KOPT-K1 (cell line): Measurements from ENCODE around the gene FARP1.
"Not testable (repeated sequence)": the region's sequence is repeated elsewhere in the genome, so short reads cannot be mapped to it uniquely, and the experiment has no call there.

Experiments used
- H3K27ac ChIP-seq: fragments of 200-600 bp; sonication (generic); 2 replicates; pipeline ENCODE4 v1.5.1; 2016; ENCODE audit warnings: antibody characterized with exemption, mild to moderate bottlenecking, low read depth, low read length; ENCODE audit not compliant: poor library complexity, severe bottlenecking
- H3K36me3 ChIP-seq: fragments of 200-600 bp; sonication (generic); 2 replicates; pipeline ENCODE4 v1.5.1; 2017; ENCODE audit warnings: antibody characterized with exemption, mild to moderate bottlenecking, low read length, moderate library complexity; ENCODE audit not compliant: insufficient read depth
- H3K9me3 ChIP-seq: fragments of 200-600 bp; sonication (generic); 2 replicates; pipeline ENCODE4 v1.5.1; 2017; ENCODE audit warnings: antibody characterized with exemption, low read length, mild to moderate bottlenecking; ENCODE audit not compliant: insufficient read depth, poor library complexity, severe bottlenecking

FARP1 gene

DNA sequence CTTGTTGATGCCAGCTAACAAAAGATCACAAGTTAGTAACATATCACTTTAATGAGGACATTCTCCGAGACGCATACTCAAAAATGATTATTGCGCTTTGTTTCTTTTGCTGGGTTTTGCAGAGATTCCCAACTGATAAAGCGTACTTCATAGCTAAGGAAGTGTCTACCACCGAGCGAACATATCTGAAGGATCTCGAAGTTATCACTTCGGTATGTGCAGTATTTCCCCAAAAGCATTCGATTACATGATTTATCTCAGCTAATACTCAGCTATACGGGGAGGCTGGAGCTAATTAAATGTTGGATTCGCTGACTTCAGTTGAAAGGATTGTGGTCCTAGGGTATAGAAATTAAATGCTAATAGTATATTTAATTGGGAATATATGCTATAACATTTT is 267.7 kb downstream of the FARP1 start:
- Histone ChIP-seq H3K9me3 (no peaks in the 10 kb centered on the region), H3K36me3 (no peaks in the 10 kb centered on the region), H3K27ac (no peak overlapping the region)

GRCh38 chr13:98411013-98411412 is 268.1 kb downstream of the FARP1 start:
- H3K9me3 ChIP-seq = no peaks in the 10 kb centered on the region
- no peak overlapping the region for H3K27ac ChIP-seq
- no peaks in the 10 kb centered on the region for H3K36me3 ChIP-seq

DNA sequence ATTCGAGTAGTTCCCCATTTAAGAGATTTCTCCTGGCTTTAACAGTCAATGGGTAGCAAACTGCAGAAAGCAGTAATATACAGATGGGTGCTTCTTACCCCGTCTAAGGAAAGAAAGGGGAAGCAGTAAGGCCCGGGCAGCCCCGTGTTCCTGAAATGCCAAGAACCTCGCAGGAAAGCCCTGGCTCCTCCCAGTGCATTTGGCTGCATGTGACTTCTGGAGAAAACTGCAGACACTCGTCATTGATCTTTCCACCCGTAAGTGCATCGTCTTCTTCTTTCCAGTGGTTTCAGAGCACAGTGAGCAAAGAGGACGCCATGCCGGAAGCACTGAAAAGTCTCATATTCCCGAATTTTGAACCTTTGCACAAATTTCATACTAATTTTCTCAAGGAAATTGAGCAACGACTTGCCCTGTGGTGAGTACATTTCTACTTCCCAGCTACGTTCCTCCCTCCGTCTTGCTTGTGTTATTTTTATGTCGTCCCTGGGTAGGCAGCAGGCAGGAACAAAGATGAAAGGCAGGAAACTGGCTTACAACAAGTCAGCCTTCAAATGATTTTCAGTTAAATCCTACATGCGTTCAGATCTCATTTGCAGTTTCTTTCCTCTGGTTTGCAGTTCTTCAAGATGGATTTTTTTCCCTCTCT is 268.8 kb downstream of the FARP1 start:
- H3K36me3 ChIP-seq = no peaks in the 10 kb centered on the region
- H3K9me3 ChIP-seq = no peaks in the 10 kb centered on the region
- H3K27ac ChIP-seq = peak overlapping the region; percentile 20

DNA sequence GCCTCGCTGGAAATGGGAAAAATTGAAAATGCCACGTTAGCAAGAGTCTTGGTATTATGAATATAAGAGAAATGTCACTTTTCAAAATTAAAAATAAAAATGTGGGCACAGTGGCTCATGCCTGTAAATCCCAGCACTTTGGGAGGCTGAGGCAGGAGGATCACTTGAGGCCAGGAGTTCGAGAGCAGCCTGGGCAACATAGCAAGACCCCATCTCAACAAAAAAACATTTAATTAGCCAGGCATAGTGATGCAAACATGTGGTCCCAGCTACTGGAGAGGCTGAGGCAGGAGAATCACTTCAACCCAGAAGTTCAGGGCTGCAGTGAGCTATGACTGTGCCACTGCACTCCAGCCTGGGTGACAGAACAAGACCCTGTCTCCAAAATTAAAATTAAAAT is 270.4 kb downstream of the FARP1 start:
- not testable (repeated sequence) for H3K27ac ChIP-seq, H3K36me3 ChIP-seq, H3K9me3 ChIP-seq

DNA sequence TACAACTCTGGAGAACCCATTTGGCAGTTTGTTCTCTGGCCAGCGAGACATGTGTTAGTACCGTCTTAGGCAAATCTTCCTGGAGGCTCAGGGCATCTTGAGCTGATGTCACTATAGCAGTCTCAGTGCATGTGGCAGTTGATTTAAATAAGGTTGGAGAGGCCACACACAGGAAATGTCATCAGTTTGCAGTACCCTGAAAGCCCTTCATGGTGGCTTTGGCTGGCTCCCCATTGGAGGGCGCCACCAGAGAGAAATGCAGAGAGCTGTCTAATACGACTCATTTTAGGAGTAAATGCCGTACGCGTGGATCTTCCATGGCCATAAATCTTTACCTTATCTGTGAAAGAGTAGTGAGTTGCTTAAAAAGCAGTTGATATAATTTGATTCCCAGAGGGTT is 270.9 kb downstream of the FARP1 start:
- Histone ChIP-seq H3K9me3 (peaks cover 4% of the 10 kb centered on the region), H3K27ac (no peak overlapping the region), H3K36me3 (no peaks in the 10 kb centered on the region)

- no peak overlapping the region for H3K27ac ChIP-seq
- no peaks in the 10 kb centered on the region for H3K36me3 ChIP-seq
- peaks cover 4% of the 10 kb centered on the region for H3K9me3 ChIP-seq
Observed at GRCh38 chr13:98415326-98416070, 272.6 kb downstream of the FARP1 start.

- Histone ChIP-seq H3K36me3 (no peaks in the 10 kb centered on the region), H3K9me3 (peaks cover 4% of the 10 kb centered on the region), H3K27ac (no peak overlapping the region)
Observed at GRCh38 chr13:98416408-98416807, 273.5 kb downstream of the FARP1 start.

DNA sequence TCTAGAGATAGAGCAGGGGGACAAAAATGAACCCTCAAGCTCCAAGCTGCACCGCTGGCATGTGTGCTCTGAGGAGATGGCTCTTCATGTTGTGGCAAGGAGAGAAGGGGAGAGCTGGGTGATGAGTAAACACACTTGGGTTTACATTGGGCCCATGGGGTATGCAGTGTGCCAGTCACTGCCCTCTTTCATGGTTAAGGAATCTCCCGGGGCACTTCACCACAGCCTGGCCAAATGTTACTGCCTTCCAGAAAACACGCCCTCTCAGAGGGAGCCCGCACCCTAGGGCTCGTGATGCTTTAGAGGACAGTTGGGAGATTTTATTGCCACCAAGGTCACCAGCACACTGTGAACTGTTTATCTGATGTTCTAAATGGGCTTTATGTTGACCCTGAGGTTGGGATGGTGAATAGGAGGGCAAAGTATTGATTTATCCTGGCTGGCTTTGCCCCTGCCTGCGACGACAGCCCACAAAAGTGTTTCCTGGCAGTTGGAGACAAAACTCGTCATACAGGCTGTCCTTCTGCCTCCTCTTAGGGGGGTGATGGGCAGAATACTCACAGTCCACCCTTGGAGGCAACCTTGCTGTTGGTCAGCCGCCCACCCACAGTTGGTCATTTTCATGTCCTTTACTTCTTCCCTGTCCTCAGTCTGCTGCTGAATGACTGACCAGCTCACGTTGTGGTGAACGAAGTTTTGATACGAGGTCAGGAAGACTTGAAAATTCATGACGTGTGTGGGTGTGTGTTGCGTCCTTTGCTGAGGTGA is 277.1 kb downstream of the FARP1 start:
- Histone ChIP-seq H3K27ac (no peak overlapping the region), H3K36me3 (no peaks in the 10 kb centered on the region), H3K9me3 (peaks cover 4% of the 10 kb centered on the region)

DNA sequence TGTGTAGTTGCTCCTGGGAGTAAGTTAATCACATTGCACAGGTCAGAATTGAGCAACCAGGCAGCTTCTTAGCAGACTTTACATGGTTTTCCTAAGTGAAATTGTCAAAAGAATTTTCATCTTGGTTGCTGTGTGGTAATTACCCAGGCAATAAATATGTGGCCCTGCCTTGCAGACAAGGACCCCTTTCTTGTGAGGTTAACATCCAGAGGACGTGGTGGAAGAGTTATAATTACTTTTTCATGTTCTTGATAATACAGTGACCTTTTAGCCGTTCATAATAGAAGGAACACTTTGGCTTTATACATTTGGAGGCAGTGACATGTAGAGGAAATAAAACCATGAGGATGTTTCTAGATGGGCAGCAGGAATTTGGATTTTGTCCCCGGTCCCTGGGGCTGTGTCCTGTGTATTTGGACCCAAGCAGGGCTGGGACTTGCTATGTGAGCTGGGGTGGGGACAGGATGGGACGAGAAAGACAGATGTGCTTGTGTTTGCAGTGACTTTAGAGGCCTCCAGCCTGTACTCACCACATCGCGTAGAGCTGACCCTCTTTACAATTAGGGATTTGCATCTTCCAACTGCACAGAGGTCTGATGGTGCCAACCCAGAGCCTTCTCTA is 277.8 kb downstream of the FARP1 start:
- Histone ChIP-seq H3K27ac (no peak overlapping the region), H3K36me3 (no peaks in the 10 kb centered on the region), H3K9me3 (peaks cover 4% of the 10 kb centered on the region)

DNA sequence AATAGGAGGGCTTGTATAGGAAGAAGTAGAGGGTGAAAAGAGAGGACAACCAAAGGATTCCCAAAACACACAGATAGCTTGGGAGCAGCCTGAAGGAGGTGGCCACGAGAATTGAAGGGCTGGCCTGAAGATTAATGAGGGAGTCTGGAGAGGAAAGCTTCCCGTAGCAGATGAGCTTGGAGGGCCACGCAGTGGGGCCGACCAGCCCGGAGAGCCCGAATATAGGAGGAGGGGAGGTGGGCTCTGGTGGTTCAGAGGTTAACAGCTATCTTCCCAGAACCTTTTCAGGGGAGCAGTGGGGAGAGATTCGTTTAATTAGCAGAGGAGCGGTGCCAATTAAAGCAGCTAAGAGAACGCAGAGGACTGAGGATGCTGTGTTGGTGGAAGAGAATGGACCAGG is 279.2 kb downstream of the FARP1 start:
- Histone ChIP-seq H3K27ac (no peak overlapping the region), H3K9me3 (peaks cover 4% of the 10 kb centered on the region), H3K36me3 (no peaks in the 10 kb centered on the region)

DNA sequence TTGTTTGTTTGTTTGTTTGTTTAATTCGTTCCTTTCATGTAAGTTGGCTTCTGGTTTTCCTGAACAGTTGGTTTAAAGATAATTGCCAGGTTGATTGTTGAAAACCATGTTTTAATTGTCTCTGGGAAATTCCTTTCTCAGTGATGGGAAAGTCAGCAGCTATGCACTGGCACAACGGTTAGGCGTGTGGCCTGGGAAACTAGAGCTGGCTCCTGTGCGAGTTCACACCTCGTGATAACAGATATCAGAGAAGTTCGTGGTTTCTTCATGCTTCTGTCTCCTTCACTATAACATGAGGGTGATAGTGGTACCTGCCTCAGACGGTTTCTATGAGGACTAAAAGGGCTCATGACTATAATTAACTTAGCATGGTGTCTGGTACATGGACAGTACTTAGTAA is 280.5 kb downstream of the FARP1 start:
- Histone ChIP-seq H3K36me3 (no peaks in the 10 kb centered on the region), H3K27ac (no peak overlapping the region), H3K9me3 (no peaks in the 10 kb centered on the region)

DNA sequence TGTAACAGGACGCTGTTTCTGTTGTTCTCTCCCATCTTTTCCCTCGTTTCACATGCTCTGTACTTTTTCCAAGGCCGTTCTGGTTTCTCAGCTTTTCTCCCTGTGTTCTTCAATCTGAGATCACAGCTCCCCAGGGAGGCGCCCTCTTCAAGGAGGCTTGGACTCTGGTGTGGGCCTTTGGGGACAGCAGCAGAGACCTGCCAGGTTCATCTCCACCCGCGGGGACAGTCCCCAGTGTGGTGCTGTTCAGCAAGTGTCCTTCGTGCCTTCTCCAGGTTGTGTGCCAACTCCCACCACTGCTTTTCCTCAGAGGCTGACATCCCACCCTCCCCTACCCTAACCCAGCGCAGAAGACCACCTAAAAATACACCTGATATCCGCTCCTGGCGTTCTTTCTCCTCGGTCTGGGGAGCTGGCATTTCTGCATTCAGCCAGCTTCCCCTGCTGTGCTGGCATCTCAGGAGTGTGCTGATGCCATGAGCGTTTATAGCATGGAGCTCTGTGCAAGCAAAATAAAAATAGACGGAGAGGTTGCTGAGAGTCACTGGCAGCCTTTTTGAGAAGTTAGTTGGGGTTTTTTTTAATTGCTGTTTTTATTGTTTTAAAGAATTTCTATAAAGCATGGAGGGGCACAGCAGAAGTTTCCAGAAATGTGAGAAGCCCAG is 284.6 kb downstream of the FARP1 start:
- Histone ChIP-seq H3K9me3 (no peaks in the 10 kb centered on the region), H3K36me3 (no peaks in the 10 kb centered on the region), H3K27ac (no peak overlapping the region)

GRCh38 chr13:98428256-98428966 is 285.5 kb downstream of the FARP1 start:
- Histone ChIP-seq H3K27ac (no peak overlapping the region), H3K36me3 (no peaks in the 10 kb centered on the region), H3K9me3 (no peaks in the 10 kb centered on the region)

GRCh38 chr13:98429081-98429480 is 286.2 kb downstream of the FARP1 start:
- Histone ChIP-seq H3K27ac (no peak overlapping the region), H3K36me3 (no peaks in the 10 kb centered on the region), H3K9me3 (no peaks in the 10 kb centered on the region)
